Central memory CD8-positive, alpha-beta T cell (primary cell): Measurements from ENCODE around the gene MTMR10.

Experiments used
- ATAC-seq: fragments of 150-1000 bp; cut with Tn5 transposase; replicated peaks from 2 replicates; pipeline ENCODE4 v1.10.0; 2022; ENCODE audit warnings: mild to moderate bottlenecking, moderate FRiP score, moderate number of reproducible peaks; ENCODE audit not compliant: poor library complexity, severe bottlenecking; ENCODE audit errors: extremely low read depth
- DNase-seq, 2 donors: peaks; one replicate each; pipeline ENCODE4 v3.0.0; 2021; ENCODE audit warnings: low spot score in 2 of 2
- H3K27ac Mint-ChIP-seq: one replicate; pipeline ENCODE4 v1.8.0; 2022; ENCODE audit warnings: low read depth, mild to moderate bottlenecking, moderate library complexity, mixed read lengths
- H3K27me3 Mint-ChIP-seq: one replicate; pipeline ENCODE4 v1.8.0; 2022; ENCODE audit warnings: mixed read lengths
- H3K36me3 Mint-ChIP-seq: one replicate; pipeline ENCODE4 v1.8.0; 2022; ENCODE audit warnings: mild to moderate bottlenecking, moderate library complexity, mixed read lengths; ENCODE audit not compliant: insufficient read depth
- H3K4me1 Mint-ChIP-seq: one replicate; pipeline ENCODE4 v1.8.0; 2022; ENCODE audit warnings: mixed read lengths
- H3K4me3 Mint-ChIP-seq: one replicate; pipeline ENCODE4 v1.8.0; 2022; ENCODE audit warnings: mild to moderate bottlenecking, moderate library complexity, mixed read lengths
- H3K9me3 Mint-ChIP-seq: one replicate; pipeline ENCODE4 v1.8.0; 2022; ENCODE audit warnings: mixed read lengths

MTMR10 gene

DNA sequence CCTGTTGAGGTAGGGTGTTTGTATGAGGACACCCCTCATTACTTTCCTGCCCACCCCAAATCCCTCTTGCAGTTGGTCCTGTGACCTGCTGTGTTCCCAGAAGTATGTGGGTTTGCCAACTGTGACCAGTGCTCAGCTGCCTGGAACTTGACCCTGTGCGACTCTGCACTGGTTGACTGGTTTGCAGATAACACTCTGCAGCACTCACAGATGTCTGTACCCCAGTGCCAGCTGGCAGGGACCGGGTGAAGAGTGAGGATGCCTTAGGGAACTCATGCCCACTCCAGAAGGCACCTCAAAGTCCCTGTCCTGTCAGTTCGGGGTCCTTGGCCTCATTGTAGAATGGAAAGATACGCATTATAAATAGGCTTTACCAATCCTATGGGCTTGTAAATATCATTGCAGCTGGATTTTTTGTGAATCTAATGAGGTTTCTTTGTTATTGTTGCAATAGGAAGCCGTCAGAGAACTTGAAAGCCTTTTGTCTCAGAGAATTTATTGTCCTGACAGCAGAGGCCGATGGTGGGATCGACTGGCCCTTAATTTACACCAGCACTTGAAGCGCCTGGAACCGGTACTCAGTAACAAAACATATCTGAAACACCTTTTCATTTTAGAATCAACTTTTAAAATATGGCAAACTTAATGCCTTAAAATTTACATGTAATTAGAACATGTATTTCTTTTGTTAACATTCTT is 69.5 kb downstream of the MTMR10 start:
- no peaks in the 10 kb centered on the region for H3K27me3 Mint-ChIP-seq
- H3K9me3 Mint-ChIP-seq, result no peaks in the 10 kb centered on the region
- no peak overlapping the region for H3K27ac Mint-ChIP-seq
- ATAC-seq, result no peak
- peaks cover 3% of the 10 kb centered on the region for H3K4me1 Mint-ChIP-seq
- no peak overlapping the region for H3K4me3 Mint-ChIP-seq
- DNase-seq, result no peak
- peaks cover 33% of the 10 kb centered on the region for H3K36me3 Mint-ChIP-seq

DNA sequence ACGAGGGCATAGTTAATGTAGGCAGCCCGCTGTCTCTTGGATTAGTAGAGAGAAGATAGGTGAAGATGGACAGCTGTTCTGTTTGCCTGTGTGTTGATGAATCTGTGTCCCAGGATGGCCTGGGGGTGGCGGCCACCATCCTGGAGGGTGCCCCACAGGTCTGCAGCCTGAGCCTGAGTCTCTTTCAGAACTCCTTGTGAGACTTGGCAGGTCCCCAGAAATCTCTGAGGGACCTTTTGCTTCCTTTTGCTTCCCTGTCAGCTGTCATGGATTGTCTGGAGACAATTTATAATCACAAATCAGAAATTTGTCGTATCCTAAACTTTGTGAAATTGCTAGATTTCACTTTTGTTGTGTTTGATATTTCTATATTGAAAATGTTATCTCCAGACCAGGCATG is 70.3 kb downstream of the MTMR10 start:
- no peak overlapping the region for H3K4me3 Mint-ChIP-seq

DNA sequence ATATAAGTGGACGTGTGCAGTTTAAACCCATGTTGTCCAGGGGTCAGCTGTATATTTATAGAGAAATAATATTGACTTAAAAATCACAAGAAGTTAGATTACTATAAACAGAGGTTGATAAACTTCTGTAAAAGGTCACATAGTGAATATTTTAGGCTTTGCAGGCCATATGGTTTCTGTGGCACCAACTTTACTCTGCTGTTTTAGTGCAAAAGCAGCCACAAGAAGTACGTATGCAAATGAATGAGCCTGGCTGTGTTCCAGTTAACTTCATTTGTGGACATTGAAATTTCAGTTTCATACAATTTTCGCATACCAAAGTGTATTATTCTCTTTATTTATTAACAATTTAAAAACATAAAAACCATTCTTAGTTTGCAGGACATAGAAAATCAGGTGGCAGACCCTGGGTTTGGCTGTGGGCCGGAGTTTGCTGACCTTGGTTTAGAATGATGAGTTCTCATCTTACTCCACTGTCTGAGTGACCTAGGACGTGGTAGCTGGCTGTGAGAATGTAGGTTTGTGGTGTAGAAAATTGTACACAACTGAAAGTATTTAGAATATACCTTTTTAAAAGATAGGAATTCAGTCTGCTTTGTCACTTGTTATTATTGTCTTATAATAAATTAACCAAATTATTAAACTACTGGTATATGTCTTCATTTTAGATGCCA is 71.4 kb downstream of the MTMR10 start:
- no peak for ATAC-seq
- Mint-ChIP-seq H3K4me1 (peaks cover 10% of the 10 kb centered on the region), H3K27ac (no peak overlapping the region), H3K4me3 (no peak overlapping the region), H3K27me3 (no peaks in the 10 kb centered on the region), H3K36me3 (peaks cover 36% of the 10 kb centered on the region), H3K9me3 (no peaks in the 10 kb centered on the region)
- DNase-seq, result no peak

More for the DNA sequence above, 70.3 kb downstream of the MTMR10 start:
- Mint-ChIP-seq H3K4me1 (peaks cover 10% of the 10 kb centered on the region), H3K27me3 (no peaks in the 10 kb centered on the region), H3K36me3 (peaks cover 33% of the 10 kb centered on the region), H3K27ac (no peak overlapping the region), H3K9me3 (no peaks in the 10 kb centered on the region)
- DNase-seq, result no peak
- no peak for ATAC-seq

DNA sequence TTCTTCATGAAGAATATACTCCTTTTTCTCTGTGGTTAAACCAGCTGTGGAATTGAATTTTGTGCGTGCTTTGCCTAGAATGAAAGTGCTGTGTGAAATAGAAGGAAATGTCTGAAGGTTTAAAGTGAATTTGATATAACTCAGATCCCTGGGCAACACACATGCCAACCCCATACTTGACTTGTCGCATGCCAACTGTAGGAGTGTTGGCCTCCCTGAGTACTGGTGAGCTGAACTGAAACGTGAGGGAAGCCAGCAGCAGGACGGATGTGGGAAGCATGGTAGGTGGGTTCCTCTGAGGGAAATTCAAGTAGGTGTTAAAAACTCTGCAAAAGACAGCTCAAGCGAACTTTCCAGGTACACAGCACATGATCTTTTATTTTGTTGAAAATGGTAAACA is 73.1 kb downstream of the MTMR10 start:
- Mint-ChIP-seq H3K9me3 (no peaks in the 10 kb centered on the region), H3K4me1 (peaks cover 10% of the 10 kb centered on the region), H3K36me3 (peaks cover 38% of the 10 kb centered on the region), H3K4me3 (no peak overlapping the region), H3K27ac (no peak overlapping the region), H3K27me3 (no peaks in the 10 kb centered on the region)
- DNase-seq, result no peak
- no peak for ATAC-seq

DNA sequence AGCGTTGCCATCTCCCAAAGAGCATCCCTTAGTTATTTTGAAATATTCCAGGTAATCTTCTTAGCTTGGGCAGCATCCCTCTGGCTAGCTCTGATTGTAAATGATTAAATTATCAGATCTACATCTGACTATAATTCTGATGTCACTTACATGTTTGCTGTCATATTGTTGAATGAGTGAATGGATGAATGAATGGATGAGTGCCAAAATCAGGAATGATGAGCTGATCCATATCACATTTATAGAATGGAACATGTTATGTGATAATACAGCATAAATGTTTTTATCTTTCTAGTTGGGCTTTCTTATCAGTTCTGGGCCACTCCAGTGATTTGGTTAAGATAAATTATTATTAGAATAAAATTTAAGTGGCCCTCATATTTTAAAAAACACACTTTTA is 73.8 kb downstream of the MTMR10 start:
- Mint-ChIP-seq H3K27me3 (no peaks in the 10 kb centered on the region), H3K27ac (no peak overlapping the region), H3K36me3 (peaks cover 36% of the 10 kb centered on the region), H3K4me1 (peaks cover 10% of the 10 kb centered on the region), H3K4me3 (no peak overlapping the region), H3K9me3 (no peaks in the 10 kb centered on the region)
- DNase-seq, result no peak
- no peak for ATAC-seq

DNA sequence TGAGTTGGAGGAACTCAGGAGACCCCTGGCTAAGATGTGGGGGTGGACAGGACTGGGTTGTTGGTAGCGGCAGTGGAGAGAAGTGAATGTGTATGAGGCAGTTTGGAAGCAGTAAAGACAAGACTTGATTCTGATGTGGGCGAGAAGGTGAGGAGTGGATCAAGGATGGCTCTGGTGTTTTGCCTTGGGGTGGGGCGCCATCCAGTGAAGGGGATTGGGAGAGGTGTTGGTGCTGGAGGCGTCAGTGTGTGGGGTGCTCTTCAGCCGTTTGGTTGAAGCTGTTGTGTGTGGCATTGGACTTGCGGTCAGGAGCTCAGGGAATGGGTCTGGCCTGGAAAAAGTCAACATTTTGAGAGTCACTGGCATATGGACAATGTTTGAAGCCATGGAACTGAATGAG is 74.4 kb downstream of the MTMR10 start:
- Mint-ChIP-seq H3K4me1 (peaks cover 10% of the 10 kb centered on the region), H3K36me3 (peaks cover 34% of the 10 kb centered on the region), H3K9me3 (no peaks in the 10 kb centered on the region), H3K27me3 (no peaks in the 10 kb centered on the region), H3K27ac (peak overlapping the region; percentile 70), H3K4me3 (no peak overlapping the region)
- no peak for DNase-seq
- no peak for ATAC-seq

DNA sequence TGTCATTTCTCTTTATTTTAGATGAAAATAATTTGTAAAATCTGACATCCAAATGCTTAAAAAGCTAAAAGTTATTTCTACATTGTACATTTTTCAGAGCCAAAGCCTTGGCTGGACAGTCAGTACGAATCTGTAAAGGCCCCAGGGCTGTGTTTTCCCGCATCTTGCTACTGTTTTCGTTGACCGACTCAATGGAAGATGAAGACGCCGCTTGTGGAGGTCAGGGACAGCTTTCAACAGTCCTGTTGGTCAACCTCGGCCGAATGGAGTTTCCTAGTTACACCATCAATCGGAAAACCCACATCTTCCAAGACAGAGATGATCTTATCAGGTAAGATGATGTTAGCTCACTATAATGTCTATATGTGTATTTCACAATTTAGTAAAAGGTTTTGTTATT is 77.7 kb downstream of the MTMR10 start:
- Mint-ChIP-seq H3K4me3 (no peak overlapping the region), H3K27ac (no peak overlapping the region), H3K9me3 (no peaks in the 10 kb centered on the region), H3K27me3 (no peaks in the 10 kb centered on the region), H3K36me3 (peaks cover 28% of the 10 kb centered on the region), H3K4me1 (peaks cover 15% of the 10 kb centered on the region)
- DNase-seq (no peak), ATAC-seq (no peak)

DNA sequence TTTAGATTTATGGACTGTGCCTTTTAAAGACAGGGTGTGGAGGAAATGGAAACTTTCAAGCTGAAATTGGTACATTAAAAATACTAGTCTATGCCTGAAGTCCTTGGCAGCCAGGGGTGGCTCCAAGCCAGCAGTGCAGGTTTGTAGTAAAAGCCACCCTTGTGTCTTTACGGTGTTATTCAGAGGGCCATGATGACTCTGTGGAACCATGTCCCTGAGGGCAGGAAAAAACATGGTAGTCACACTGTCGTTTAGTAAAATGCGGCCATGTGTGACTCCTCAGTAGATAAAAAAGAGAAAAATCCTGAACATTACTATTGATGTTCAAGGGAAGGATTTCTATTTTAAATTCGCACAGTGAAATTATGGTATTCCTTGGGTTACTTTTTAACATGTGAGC is 85.1 kb downstream of the MTMR10 start:
- Mint-ChIP-seq H3K4me1 (peaks cover 32% of the 10 kb centered on the region), H3K9me3 (no peaks in the 10 kb centered on the region), H3K27ac (no peak overlapping the region), H3K4me3 (no peak overlapping the region), H3K27me3 (no peaks in the 10 kb centered on the region), H3K36me3 (peaks cover 14% of the 10 kb centered on the region)
- DNase-seq (no peak), ATAC-seq (no peak)

DNA sequence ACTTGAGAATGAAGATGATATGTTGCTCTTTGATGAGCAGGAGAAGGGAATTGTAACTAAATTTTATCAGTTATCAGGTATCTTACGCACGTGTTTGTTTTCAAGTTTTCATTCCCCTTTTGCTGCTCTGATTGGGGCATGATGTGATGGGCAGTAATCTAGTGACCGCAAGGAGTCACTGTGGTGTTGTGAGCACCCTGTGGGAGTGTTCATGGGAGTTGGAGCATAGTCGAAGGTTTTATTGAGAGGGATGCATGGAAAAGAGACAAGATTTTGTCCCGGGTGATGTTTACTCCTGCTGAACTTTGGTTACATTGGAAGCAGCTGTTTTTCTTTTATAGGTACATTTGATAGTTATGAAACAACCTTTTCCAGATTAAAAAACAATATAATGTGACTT is 85.6 kb downstream of the MTMR10 start:
- Mint-ChIP-seq H3K4me3 (no peak overlapping the region), H3K9me3 (no peaks in the 10 kb centered on the region), H3K27me3 (no peaks in the 10 kb centered on the region), H3K27ac (no peak overlapping the region), H3K4me1 (peaks cover 32% of the 10 kb centered on the region), H3K36me3 (peaks cover 14% of the 10 kb centered on the region)
- no peak for ATAC-seq
- no peak for DNase-seq

DNA sequence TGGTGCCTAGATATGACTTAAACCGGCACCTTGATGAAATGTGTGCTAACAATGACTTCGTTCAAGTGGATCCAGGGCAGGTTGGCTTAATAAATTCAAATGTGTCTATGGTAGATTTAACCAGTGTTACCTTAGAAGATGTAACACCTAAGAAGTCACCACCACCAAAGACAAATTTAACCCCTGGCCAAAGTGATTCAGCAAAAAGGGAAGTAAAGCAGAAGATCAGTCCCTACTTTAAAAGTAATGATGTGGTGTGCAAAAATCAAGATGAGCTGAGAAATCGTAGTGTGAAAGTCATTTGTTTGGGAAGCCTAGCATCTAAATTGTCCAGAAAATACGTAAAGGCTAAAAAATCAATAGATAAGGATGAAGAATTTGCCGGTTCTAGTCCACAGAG is 86.6 kb downstream of the MTMR10 start:
- DNase-seq, result no peak
- Mint-ChIP-seq H3K27me3 (no peaks in the 10 kb centered on the region), H3K4me1 (peaks cover 31% of the 10 kb centered on the region), H3K36me3 (peaks cover 11% of the 10 kb centered on the region), H3K27ac (no peak overlapping the region), H3K9me3 (no peaks in the 10 kb centered on the region), H3K4me3 (peak overlapping the region; percentile 97)
- ATAC-seq, result no peak

DNA sequence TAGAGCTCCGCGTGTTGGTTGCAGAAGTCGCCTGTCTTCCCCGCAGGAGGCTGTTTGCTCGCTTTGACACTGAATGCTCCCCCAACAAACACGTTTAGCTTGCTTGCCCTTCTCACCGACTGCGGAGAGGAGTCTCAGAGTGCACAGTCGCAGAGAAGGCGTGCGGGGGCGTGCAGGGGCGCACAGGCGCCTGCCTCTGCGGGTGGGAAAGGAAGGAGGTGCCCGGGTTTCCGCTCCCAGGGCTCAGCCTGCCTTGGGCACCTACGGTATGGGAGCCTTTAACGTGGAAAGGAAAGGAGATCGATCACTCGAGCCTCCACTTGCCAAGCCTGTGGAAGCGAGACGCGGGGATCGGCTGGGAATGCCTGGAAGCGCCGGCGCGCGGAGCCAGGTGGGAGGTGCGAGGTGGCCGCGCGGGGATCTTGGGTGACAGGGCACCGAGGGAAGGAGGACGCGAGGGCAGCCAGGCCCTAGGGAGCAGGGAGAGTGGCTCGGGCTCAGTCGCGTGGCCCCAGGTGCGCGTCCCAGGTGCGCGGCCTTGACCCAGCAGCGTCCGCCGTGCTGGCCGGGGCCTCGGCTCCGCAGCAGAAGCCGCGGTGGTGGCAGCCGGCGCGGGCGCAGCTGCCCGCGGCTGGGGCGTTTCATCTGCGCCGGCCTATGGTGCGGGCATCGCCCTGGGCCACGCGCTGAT is 87.8 kb downstream of the MTMR10 start, which contains the start of gene FAN1:
Gene FAN1, plus strand, starts transcription at position 419 of the 691 bp plus-strand sequence. CDS start 749 bp downstream, outside the sequence.
- peak within 1 kb of the TSS; percentile 97 for H3K4me3 Mint-ChIP-seq
- peak; percentile 37 to 52 for DNase-seq
- H3K36me3 Mint-ChIP-seq, result peaks cover 11% of the 10 kb centered on the region
- no peaks in the 10 kb centered on the region for H3K27me3 Mint-ChIP-seq
- H3K27ac Mint-ChIP-seq, result peak within 1 kb of the TSS; percentile 86
- peaks cover 27% of the 10 kb centered on the region for H3K4me1 Mint-ChIP-seq
- ATAC-seq, result peak; percentile 82
- H3K9me3 Mint-ChIP-seq, result no peaks in the 10 kb centered on the region

DNA sequence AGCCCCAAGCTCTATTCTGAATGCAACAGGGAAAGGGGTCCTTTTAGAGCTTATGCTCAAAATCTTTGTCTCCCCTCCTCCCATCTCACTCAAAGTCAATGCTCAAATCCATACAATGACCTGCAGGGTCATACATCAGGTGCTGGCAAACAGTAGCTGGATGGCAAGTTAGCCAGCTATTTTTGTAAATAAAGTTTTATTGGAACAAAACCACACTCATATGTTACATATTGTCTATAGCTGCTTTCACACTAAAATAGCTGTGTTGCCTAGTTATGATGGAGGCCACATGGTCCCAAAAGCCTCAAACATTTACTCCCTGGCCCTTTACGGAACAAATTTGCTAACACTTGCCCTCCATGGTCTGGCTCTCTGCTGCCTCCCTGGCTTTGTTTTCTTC is 89.5 kb downstream of the MTMR10 start:
- Mint-ChIP-seq H3K4me3 (no peak overlapping the region), H3K4me1 (peaks cover 27% of the 10 kb centered on the region), H3K36me3 (peaks cover 13% of the 10 kb centered on the region), H3K27me3 (no peaks in the 10 kb centered on the region), H3K9me3 (no peaks in the 10 kb centered on the region), H3K27ac (no peak overlapping the region)
- DNase-seq (no peak), ATAC-seq (no peak)

DNA sequence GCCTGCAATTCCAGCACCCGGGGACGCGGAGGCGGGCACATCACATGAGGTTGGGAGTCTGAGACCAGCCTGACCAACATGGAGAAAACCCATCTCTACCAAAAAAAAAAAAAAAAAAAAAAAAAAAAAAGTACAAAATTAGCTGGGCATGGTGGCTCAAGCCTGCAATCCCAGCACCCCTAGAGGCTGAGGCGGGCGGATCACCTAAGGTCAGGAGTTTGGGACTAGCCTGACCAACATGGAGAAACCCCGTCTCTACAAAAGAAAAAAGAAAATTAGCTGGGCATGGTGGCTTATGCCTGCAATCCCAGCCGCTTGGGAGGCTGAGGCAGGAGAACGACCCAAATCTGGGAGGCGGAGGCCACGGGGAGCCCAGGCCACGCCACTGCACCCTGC is 95.2 kb downstream of the MTMR10 start:
- Mint-ChIP-seq H3K4me3 (no peak overlapping the region), H3K36me3 (peaks cover 4% of the 10 kb centered on the region), H3K27me3 (no peaks in the 10 kb centered on the region), H3K9me3 (no peaks in the 10 kb centered on the region), H3K4me1 (no peaks in the 10 kb centered on the region), H3K27ac (no peak overlapping the region)
- ATAC-seq (no peak), DNase-seq (no peak)
